DND-41 (cell line): ENCODE data around the gene THOC5.

Experiments
- ATAC-seq: fragments of 200-7000 bp; cut with Tn5 transposase; 3 replicates; pipeline ENCODE4 v1.9.1; 2021; ENCODE audit warnings: low read depth; ENCODE audit not compliant: insufficient read depth
- DNase-seq: peaks from one replicate; pipeline ENCODE4 v3.0.0-alpha.2; 2020
- H2AFZ ChIP-seq: 2 replicates; pipeline ENCODE4 v1.6.0; 2012; ENCODE audit warnings: low read depth, low read length
- H3K27ac ChIP-seq: 2 replicates; pipeline ENCODE4 v1.5.1; 2012; ENCODE audit warnings: low read length, inconsistent platforms
- H3K27me3 ChIP-seq: fragments of 200-600 bp; sonication (generic); 2 replicates; pipeline ENCODE4 v1.6.0; 2012; ENCODE audit warnings: low read length, mild to moderate bottlenecking, inconsistent platforms; ENCODE audit not compliant: insufficient read depth, poor library complexity
- H3K36me3 ChIP-seq: 2 replicates; pipeline ENCODE4 v1.5.1; 2012; ENCODE audit warnings: low read length, inconsistent platforms; ENCODE audit not compliant: insufficient read depth
- H3K4me1 ChIP-seq: 2 replicates; pipeline ENCODE4 v1.5.1; 2012; ENCODE audit warnings: mild to moderate bottlenecking, low read length; ENCODE audit not compliant: insufficient read depth
- H3K4me2 ChIP-seq: 2 replicates; pipeline ENCODE4 v1.6.0; 2012; ENCODE audit warnings: mild to moderate bottlenecking, moderate library complexity, low read length, inconsistent platforms; ENCODE audit not compliant: insufficient read depth
- H3K4me3 ChIP-seq, 2 experiments: fragments of 200-600 bp in 1 of 2; shearing (Covaris generic) in 1 of 2; 2 replicates each; pipeline ENCODE4 v1.5.1; 2012 to 2016; ENCODE audit warnings: inconsistent platforms in 2 of 2, low read length in 2 of 2, mild to moderate bottlenecking in 2 of 2, low read depth in 1 of 2, moderate library complexity in 1 of 2
- H3K79me2 ChIP-seq: 2 replicates; pipeline ENCODE4 v1.6.0; 2012; ENCODE audit warnings: low read length, inconsistent platforms; ENCODE audit not compliant: insufficient read depth
- H3K9ac ChIP-seq: 2 replicates; pipeline ENCODE4 v1.6.0; 2012; ENCODE audit warnings: low read depth, mild to moderate bottlenecking, inconsistent platforms, low read length, moderate library complexity
- H3K9me3 ChIP-seq: 2 replicates; pipeline ENCODE4 v1.5.1; 2012; ENCODE audit warnings: low read length, moderate library complexity, mild to moderate bottlenecking, inconsistent platforms; ENCODE audit not compliant: insufficient read depth, severe bottlenecking
- H4K20me1 ChIP-seq: 2 replicates; pipeline ENCODE4 v1.6.0; 2012; ENCODE audit warnings: low read length; ENCODE audit not compliant: insufficient read depth
- CTCF ChIP-seq: IDR thresholded peaks from 2 replicates; pipeline ENCODE4 v1.5.1; 2012; ENCODE audit warnings: borderline replicate concordance, low read length, moderate library complexity, mild to moderate bottlenecking; ENCODE audit not compliant: poor library complexity, severe bottlenecking; ENCODE audit errors: extremely low read depth
- EZH2 ChIP-seq: IDR thresholded peaks from 3 replicates; pipeline ENCODE4 v1.6.1; 2012; ENCODE audit warnings: borderline replicate concordance, low read depth, mild to moderate bottlenecking, moderate library complexity, low read length, inconsistent platforms; ENCODE audit not compliant: severe bottlenecking

The THOC5 gene

GRCh38 chr22:29574762-29575450 is 21.3 kb upstream of the THOC5 start:
- Histone ChIP-seq H3K4me1 (peaks cover 4% of the 10 kb centered on the region), H3K27ac (no peak overlapping the region), H2AFZ (no peak overlapping the region), H3K36me3 (peaks cover 8% of the 10 kb centered on the region; the same call in 1 of the 2 replicates), H3K9me3 (no peaks in the 10 kb centered on the region), H3K27me3 (no peaks in the 10 kb centered on the region), H3K4me2 (no peak overlapping the region), H3K4me3 (no peak overlapping the region), H4K20me1 (0 out of 2 replicates have a peak, but pooled peaks cover 9% of the 10 kb centered on the region), H3K9ac (no peak overlapping the region), H3K79me2 (peaks cover 3% of the 10 kb centered on the region)
- ATAC-seq (no peak), DNase-seq (no peak)
- TF ChIP-seq EZH2 (no peak), CTCF (no peak)

GRCh38 chr22:29570912-29571549 is 17.5 kb upstream of the THOC5 start:
- H3K4me2 ChIP-seq, result no peak overlapping the region
- TF ChIP-seq CTCF (no peak), EZH2 (no peak)
- H3K27me3 ChIP-seq, result no peaks in the 10 kb centered on the region
- no peaks in the 10 kb centered on the region for H3K4me1 ChIP-seq
- no peak overlapping the region for H3K9ac ChIP-seq
- 0 out of 2 replicates have a peak, but pooled peaks cover 9% of the 10 kb centered on the region for H4K20me1 ChIP-seq
- H3K36me3 ChIP-seq, result peaks cover 28% of the 10 kb centered on the region
- H2AFZ ChIP-seq, result no peak overlapping the region
- no peaks in the 10 kb centered on the region for H3K9me3 ChIP-seq
- no peaks in the 10 kb centered on the region for H3K79me2 ChIP-seq
- no peak for ATAC-seq
- DNase-seq, result no peak
- H3K27ac ChIP-seq, result no peak overlapping the region
- no peak overlapping the region for H3K4me3 ChIP-seq

- no peak for TF ChIP-seq EZH2
- TF ChIP-seq CTCF, result no peak
- Histone ChIP-seq H3K4me3 (no peak overlapping the region), H3K4me2 (no peak overlapping the region), H4K20me1 (0 out of 2 replicates have a peak, but pooled peaks cover 9% of the 10 kb centered on the region), H3K9ac (no peak overlapping the region), H3K79me2 (no peaks in the 10 kb centered on the region), H3K4me1 (no peaks in the 10 kb centered on the region), H3K27ac (no peak overlapping the region), H2AFZ (no peak overlapping the region), H3K9me3 (no peaks in the 10 kb centered on the region), H3K36me3 (peaks cover 28% of the 10 kb centered on the region), H3K27me3 (no peaks in the 10 kb centered on the region)
- DNase-seq (no peak), ATAC-seq (no peak)
Observed at GRCh38 chr22:29570456-29570855, 16.9 kb upstream of the THOC5 start.
